ENCODE measurements around the gene SI. TPM values are rescaled to one million over a fixed set of nuclear protein-coding genes. Genes with fewer than 3 reads are reported as not detected.
A peak's percentile ranks its signal among the peaks of the same experiment; 100 is the strongest.

Gene SI
- total RNA-seq, 1 experiment from 2014 or later: not detected

DNA sequence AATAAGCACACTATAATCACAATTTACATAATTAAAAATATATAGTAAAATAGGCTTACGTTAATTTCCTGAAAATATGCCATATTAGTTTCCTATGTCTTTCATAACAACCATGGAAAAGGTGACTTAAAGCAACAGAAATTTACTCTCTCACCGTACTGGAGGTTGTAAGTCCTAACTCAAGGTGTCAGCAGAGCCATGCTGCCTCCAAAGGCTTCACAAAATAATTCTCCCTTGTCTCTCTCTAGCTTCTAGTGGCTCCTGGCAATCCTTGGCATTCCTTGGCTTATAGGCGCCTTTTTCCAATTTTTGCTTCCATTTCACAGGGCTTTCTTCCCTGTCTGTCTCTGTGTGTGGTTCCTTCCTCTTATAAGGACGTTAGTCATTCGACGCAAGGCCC, 7.6 kb downstream of the SI start:
- H3K4ac ChIP-seq (ENCODE audit: low read depth, low read length): no peak overlapping the region
- Mint-ChIP-seq H3K4me1 (no peaks in the 10 kb centered on the region), H3K27me3 (ENCODE audit: low read depth) (no peaks in the 10 kb centered on the region), H3K4me3 (no peak overlapping the region), H3K36me3 (ENCODE audit: insufficient read depth in 1 of 3, low read depth in 3 of 3) (no peaks in the 10 kb centered on the region), H3K27ac (peak overlapping the region in 1 of 3 experiments; percentile 80; a peak in 2 of 7 replicates), H3K9me3 (no peaks in the 10 kb centered on the region)
- no peak overlapping the region for H4K91ac ChIP-seq (ENCODE audit: insufficient read length, low read depth, low read length)
- no peak overlapping the region for H2BK15ac ChIP-seq (ENCODE audit: low read depth, low read length)
- H4K8ac ChIP-seq (replicated peaks; ENCODE audit: insufficient read length, low read depth, low read length): no peak overlapping the region
- H3K18ac ChIP-seq (ENCODE audit: insufficient read length, low read depth, low read length): no peak overlapping the region
- H2BK20ac ChIP-seq (ENCODE audit: low read depth, low read length, poor library complexity, severe bottlenecking): no peak overlapping the region
- H3K4me1 ChIP-seq (ENCODE audit: insufficient read depth, low read length): no peaks in the 10 kb centered on the region
- H4K5ac ChIP-seq (ENCODE audit: insufficient read length, low read depth, low read length): no peak overlapping the region
- no peak overlapping the region for H3K9ac ChIP-seq (ENCODE audit: extremely low read depth, insufficient read length, low read length)
- TF ChIP-seq, protein P1, sequence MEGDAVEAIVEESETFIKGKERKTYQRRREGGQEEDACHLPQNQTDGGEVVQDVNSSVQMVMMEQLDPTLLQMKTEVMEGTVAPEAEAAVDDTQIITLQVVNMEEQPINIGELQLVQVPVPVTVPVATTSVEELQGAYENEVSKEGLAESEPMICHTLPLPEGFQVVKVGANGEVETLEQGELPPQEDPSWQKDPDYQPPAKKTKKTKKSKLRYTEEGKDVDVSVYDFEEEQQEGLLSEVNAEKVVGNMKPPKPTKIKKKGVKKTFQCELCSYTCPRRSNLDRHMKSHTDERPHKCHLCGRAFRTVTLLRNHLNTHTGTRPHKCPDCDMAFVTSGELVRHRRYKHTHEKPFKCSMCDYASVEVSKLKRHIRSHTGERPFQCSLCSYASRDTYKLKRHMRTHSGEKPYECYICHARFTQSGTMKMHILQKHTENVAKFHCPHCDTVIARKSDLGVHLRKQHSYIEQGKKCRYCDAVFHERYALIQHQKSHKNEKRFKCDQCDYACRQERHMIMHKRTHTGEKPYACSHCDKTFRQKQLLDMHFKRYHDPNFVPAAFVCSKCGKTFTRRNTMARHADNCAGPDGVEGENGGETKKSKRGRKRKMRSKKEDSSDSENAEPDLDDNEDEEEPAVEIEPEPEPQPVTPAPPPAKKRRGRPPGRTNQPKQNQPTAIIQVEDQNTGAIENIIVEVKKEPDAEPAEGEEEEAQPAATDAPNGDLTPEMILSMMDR (conservative IDR thresholded peaks at IDR 0.05): peak; percentile 33; the same call in 2 of the 3 replicates
- no peak overlapping the region for H2BK120ac ChIP-seq (ENCODE audit: low read depth, low read length, poor library complexity, severe bottlenecking)
- H3K23ac ChIP-seq (ENCODE audit: insufficient read length, low read depth, low read length): no peak overlapping the region
- H3K9me3 ChIP-seq (ENCODE audit: control insufficient read depth, low read depth, low read length): no peaks in the 10 kb centered on the region
- H3K56ac ChIP-seq (ENCODE audit: insufficient read length, low read depth, low read length): no peak overlapping the region
- H3K27me3 ChIP-seq (ENCODE audit: insufficient read depth, low read length): no peaks in the 10 kb centered on the region
- H4K20me1 ChIP-seq (ENCODE audit: control insufficient read depth, insufficient read depth, insufficient read length): no peaks in the 10 kb centered on the region
- H3K79me1 ChIP-seq (ENCODE audit: insufficient read depth, low read depth, low read length, poor library complexity, severe bottlenecking): no peaks in the 10 kb centered on the region
- no peak overlapping the region for H3K27ac ChIP-seq (ENCODE audit: insufficient read length, low read depth, low read length)
- no peak overlapping the region for H2BK5ac ChIP-seq (ENCODE audit: insufficient read length, low read length)
- WGBS (ENCODE audit: extremely low coverage, insufficient read length, low lambda C conversion rate): no CpG with 5 or more reads among the region's 6 CpGs
- no peak overlapping the region for H3K4me2 ChIP-seq (ENCODE audit: insufficient read depth, insufficient read length, low read length)
- H3K23me2 ChIP-seq (ENCODE audit: insufficient read length, low read depth, low read length, poor library complexity, severe bottlenecking): no peaks in the 10 kb centered on the region
- no peak overlapping the region for H2BK12ac ChIP-seq (ENCODE audit: insufficient read length, low read depth, low read length)
- H3K14ac ChIP-seq (ENCODE audit: insufficient read depth, low read length): no peak overlapping the region
- DNase-seq: peak; percentile 22
- H3T11ph ChIP-seq (ENCODE audit: low read length): no peak overlapping the region
- no peak overlapping the region for H2AK5ac ChIP-seq (ENCODE audit: insufficient read length, low read length)
- no peak overlapping the region for H2AFZ ChIP-seq (ENCODE audit: low read length)
- no peaks in the 10 kb centered on the region for H3K79me2 ChIP-seq (ENCODE audit: insufficient read depth, low read length)
